ENCODE data around the gene VARS2. TPM values are rescaled to one million over a fixed set of nuclear protein-coding genes. Genes with fewer than 3 reads are reported as not detected.

VARS2 gene
- total and polyA plus RNA-seq, 9 of the 15 experiments (the other 6 are each of a cell fraction or from before 2014, with no cell fraction given) = 1.6 to 53.6 (median 29.9) TPM

DNA sequence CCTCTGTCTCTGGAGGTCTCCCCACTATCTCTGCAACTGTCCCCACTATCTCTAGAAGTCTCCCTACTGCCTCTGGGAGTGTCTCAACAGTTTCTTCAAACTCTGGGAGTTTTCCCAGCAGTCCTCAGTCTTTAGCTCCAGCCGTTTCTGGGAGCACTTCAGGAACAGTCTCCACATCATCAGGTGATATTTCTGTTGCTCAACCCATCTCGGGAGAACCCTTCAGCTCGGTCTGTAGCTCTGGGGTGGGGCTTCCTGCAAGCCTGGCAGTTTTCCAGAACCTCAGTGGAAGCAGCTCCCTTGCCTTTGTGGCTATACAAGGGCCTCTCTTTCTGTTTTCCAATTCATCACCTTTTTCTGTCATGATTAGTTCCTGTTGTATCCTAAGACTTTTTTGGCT lies 21.0 kb downstream of the VARS2 start (continued):
- TF ChIP-seq, protein P1, sequence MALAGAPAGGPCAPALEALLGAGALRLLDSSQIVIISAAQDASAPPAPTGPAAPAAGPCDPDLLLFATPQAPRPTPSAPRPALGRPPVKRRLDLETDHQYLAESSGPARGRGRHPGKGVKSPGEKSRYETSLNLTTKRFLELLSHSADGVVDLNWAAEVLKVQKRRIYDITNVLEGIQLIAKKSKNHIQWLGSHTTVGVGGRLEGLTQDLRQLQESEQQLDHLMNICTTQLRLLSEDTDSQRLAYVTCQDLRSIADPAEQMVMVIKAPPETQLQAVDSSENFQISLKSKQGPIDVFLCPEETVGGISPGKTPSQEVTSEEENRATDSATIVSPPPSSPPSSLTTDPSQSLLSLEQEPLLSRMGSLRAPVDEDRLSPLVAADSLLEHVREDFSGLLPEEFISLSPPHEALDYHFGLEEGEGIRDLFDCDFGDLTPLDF (CRISPR knock-in tag; IDR thresholded peaks at IDR 0.05) = no peak
- TF ChIP-seq PHTF2 (CRISPR knock-in tag; IDR thresholded peaks at IDR 0.05) (no peak), NUFIP1 (IDR thresholded peaks at IDR 0.05; ENCODE audit: partially characterized antibody) (no peak), JUNB (CRISPR knock-in tag; conservative IDR thresholded peaks at IDR 0.05) (no peak), NR3C1 (CRISPR knock-in tag; IDR thresholded peaks at IDR 0.05) (no peak), ZNF79 (CRISPR knock-in tag; IDR thresholded peaks at IDR 0.05; ENCODE audit: low read depth) (no peak)
- TF ChIP-seq, protein P2, sequence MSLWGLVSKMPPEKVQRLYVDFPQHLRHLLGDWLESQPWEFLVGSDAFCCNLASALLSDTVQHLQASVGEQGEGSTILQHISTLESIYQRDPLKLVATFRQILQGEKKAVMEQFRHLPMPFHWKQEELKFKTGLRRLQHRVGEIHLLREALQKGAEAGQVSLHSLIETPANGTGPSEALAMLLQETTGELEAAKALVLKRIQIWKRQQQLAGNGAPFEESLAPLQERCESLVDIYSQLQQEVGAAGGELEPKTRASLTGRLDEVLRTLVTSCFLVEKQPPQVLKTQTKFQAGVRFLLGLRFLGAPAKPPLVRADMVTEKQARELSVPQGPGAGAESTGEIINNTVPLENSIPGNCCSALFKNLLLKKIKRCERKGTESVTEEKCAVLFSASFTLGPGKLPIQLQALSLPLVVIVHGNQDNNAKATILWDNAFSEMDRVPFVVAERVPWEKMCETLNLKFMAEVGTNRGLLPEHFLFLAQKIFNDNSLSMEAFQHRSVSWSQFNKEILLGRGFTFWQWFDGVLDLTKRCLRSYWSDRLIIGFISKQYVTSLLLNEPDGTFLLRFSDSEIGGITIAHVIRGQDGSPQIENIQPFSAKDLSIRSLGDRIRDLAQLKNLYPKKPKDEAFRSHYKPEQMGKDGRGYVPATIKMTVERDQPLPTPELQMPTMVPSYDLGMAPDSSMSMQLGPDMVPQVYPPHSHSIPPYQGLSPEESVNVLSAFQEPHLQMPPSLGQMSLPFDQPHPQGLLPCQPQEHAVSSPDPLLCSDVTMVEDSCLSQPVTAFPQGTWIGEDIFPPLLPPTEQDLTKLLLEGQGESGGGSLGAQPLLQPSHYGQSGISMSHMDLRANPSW (CRISPR knock-in tag; IDR thresholded peaks at IDR 0.05) = no peak
- TF ChIP-seq, protein P3, sequence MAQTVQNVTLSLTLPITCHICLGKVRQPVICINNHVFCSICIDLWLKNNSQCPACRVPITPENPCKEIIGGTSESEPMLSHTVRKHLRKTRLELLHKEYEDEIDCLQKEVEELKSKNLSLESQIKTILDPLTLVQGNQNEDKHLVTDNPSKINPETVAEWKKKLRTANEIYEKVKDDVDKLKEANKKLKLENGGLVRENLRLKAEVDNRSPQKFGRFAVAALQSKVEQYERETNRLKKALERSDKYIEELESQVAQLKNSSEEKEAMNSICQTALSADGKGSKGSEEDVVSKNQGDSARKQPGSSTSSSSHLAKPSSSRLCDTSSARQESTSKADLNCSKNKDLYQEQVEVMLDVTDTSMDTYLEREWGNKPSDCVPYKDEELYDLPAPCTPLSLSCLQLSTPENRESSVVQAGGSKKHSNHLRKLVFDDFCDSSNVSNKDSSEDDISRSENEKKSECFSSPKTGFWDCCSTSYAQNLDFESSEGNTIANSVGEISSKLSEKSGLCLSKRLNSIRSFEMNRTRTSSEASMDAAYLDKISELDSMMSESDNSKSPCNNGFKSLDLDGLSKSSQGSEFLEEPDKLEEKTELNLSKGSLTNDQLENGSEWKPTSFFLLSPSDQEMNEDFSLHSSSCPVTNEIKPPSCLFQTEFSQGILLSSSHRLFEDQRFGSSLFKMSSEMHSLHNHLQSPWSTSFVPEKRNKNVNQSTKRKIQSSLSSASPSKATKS (CRISPR knock-in tag; IDR thresholded peaks at IDR 0.05) = no peak
- TF ChIP-seq, protein P4, sequence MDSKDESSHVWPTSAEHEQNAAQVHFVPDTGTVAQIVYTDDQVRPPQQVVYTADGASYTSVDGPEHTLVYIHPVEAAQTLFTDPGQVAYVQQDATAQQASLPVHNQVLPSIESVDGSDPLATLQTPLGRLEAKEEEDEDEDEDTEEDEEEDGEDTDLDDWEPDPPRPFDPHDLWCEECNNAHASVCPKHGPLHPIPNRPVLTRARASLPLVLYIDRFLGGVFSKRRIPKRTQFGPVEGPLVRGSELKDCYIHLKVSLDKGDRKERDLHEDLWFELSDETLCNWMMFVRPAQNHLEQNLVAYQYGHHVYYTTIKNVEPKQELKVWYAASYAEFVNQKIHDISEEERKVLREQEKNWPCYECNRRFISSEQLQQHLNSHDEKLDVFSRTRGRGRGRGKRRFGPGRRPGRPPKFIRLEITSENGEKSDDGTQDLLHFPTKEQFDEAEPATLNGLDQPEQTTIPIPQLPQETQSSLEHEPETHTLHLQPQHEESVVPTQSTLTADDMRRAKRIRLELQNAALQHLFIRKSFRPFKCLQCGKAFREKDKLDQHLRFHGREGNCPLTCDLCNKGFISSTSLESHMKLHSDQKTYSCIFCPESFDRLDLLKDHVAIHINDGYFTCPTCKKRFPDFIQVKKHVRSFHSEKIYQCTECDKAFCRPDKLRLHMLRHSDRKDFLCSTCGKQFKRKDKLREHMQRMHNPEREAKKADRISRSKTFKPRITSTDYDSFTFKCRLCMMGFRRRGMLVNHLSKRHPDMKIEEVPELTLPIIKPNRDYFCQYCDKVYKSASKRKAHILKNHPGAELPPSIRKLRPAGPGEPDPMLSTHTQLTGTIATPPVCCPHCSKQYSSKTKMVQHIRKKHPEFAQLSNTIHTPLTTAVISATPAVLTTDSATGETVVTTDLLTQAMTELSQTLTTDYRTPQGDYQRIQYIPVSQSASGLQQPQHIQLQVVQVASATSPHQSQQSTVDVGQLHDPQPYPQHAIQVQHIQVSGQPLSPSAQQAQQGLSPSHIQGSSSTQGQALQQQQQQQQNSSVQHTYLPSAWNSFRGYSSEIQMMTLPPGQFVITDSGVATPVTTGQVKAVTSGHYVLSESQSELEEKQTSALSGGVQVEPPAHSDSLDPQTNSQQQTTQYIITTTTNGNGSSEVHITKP (IDR thresholded peaks at IDR 0.05; ENCODE audit: partially characterized antibody) = no peak

Data from K562 (cell line).